NB4 (cell line): ENCODE data around the gene ZNF407.

Experiments used
- CTCF ChIP-seq: IDR thresholded peaks from one replicate; pipeline ENCODE4 v1.5.1; 2012; ENCODE audit warnings: low read depth, low read length
- MAX ChIP-seq: IDR thresholded peaks from 2 replicates; pipeline ENCODE4 v1.6.1; 2011; ENCODE audit warnings: low read depth, low read length
- MYC ChIP-seq: IDR thresholded peaks from 2 replicates; pipeline ENCODE4 v1.6.1; 2011; ENCODE audit warnings: low read depth, low read length
- POLR2A ChIP-seq: IDR thresholded peaks from 2 replicates; pipeline ENCODE4 v1.6.1; 2011; ENCODE audit warnings: mild to moderate bottlenecking; ENCODE audit not compliant: insufficient read length; ENCODE audit errors: extremely low read depth

- TF ChIP-seq CTCF (no peak), MAX (no peak), POLR2A (no peak), MYC (no peak)
Measured at GRCh38 chr18:74645679-74646078, 48.0 kb downstream of the ZNF407 start.
